Calu3 (cell line): ENCODE measurements around the gene CHST1. TPM values are rescaled to one million over a fixed set of nuclear protein-coding genes. Genes with fewer than 3 reads are reported as not detected.

Source experiments
- BruUV-seq: library from RNA; stranded (reverse); fragments of 400-500 nt; replicated peaks from 2 replicates; lab custom pipeline; 2021; lab: Mats Ljungman, UMichigan
- CTCF ChIA-PET: fragments of 300-600 bp; sonication (Branson Sonifier 250); formaldehyde crosslinking; loops from one replicate; lab custom pipeline; 2022; ENCODE audit warnings: antibody characterized with exemption; lab: Charles Lee
- DNase-seq: peaks from one replicate; pipeline ENCODE4 v3.0.0; 2022
- H3K27ac Mint-ChIP-seq: one replicate; pipeline ENCODE4 v1.8.0; 2022; ENCODE audit warnings: mixed read lengths; ENCODE audit not compliant: unreplicated experiment
- H3K27me3 Mint-ChIP-seq: one replicate; pipeline ENCODE4 v1.8.0; 2022; ENCODE audit warnings: mixed read lengths; ENCODE audit not compliant: unreplicated experiment
- H3K36me3 Mint-ChIP-seq: one replicate; pipeline ENCODE4 v1.8.0; 2022; ENCODE audit warnings: mild to moderate bottlenecking, moderate library complexity, mixed read lengths; ENCODE audit not compliant: insufficient read depth, unreplicated experiment
- H3K4me1 Mint-ChIP-seq: one replicate; pipeline ENCODE4 v1.8.0; 2022; ENCODE audit warnings: mild to moderate bottlenecking, low read depth, mixed read lengths; ENCODE audit not compliant: unreplicated experiment
- H3K4me3 Mint-ChIP-seq: one replicate; pipeline ENCODE4 v1.8.0; 2022; ENCODE audit warnings: mild to moderate bottlenecking, low read depth, moderate library complexity, mixed read lengths; ENCODE audit not compliant: unreplicated experiment
- H3K9me3 Mint-ChIP-seq: one replicate; pipeline ENCODE4 v1.8.0; 2022; ENCODE audit warnings: low read depth, mixed read lengths; ENCODE audit not compliant: unreplicated experiment
- intact Hi-C: fragments of 100-400 bp; cut with micrococcal nuclease; formaldehyde crosslinking; loops from one replicate; pipeline ENCODE4 v1.10.0; 2022; ENCODE audit not compliant: unreplicated experiment
- total RNA-seq: library from RNA; stranded (reverse); gene quantifications from 2 replicates; pipeline ENCODE4 v1.2.3, GENCODE V29; 2022
- TF ChIP-seq, protein P1 (sequence below): fragments of 200-600 bp; IDR thresholded peaks from one replicate; pipeline ENCODE4 v1.8.0; 2022; ENCODE audit warnings: antibody characterized with exemption; ENCODE audit not compliant: unreplicated experiment

The CHST1 gene
- total RNA-seq, 1 experiment from 2014 or later, result not detected

- TF ChIP-seq, protein P1, sequence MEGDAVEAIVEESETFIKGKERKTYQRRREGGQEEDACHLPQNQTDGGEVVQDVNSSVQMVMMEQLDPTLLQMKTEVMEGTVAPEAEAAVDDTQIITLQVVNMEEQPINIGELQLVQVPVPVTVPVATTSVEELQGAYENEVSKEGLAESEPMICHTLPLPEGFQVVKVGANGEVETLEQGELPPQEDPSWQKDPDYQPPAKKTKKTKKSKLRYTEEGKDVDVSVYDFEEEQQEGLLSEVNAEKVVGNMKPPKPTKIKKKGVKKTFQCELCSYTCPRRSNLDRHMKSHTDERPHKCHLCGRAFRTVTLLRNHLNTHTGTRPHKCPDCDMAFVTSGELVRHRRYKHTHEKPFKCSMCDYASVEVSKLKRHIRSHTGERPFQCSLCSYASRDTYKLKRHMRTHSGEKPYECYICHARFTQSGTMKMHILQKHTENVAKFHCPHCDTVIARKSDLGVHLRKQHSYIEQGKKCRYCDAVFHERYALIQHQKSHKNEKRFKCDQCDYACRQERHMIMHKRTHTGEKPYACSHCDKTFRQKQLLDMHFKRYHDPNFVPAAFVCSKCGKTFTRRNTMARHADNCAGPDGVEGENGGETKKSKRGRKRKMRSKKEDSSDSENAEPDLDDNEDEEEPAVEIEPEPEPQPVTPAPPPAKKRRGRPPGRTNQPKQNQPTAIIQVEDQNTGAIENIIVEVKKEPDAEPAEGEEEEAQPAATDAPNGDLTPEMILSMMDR, result no peak
- H3K27ac Mint-ChIP-seq, result no peak overlapping the region
- peak overlapping the region; percentile 58 for H3K4me3 Mint-ChIP-seq
- CTCF ChIA-PET, result interaction anchor here (0.7 to 1.2 kb wide), 2 partner anchors 11 to 105 kb away, joined by 3 read pairs; no protein-coding TSS in a partner anchor
- no peaks in the 10 kb centered on the region for H3K9me3 Mint-ChIP-seq
- DNase-seq, result no peak
- peaks cover 8% of the 10 kb centered on the region for H3K36me3 Mint-ChIP-seq
- no TSS peak for BruUV-seq
- peaks cover 79% of the 10 kb centered on the region for H3K27me3 Mint-ChIP-seq
- no peaks in the 10 kb centered on the region for H3K4me1 Mint-ChIP-seq
- intact Hi-C loops, result no loop called here
Measured at GRCh38 chr11:45665933-45666647, 668 bp upstream of the CHST1 start.

GRCh38 chr11:45664376-45665205, 831 bp downstream of the CHST1 start:
- CTCF ChIA-PET, result no interaction called here

GRCh38 chr11:45663486-45664375, 1.7 kb downstream of the CHST1 start:
- peaks cover 85% of the 10 kb centered on the region for H3K27me3 Mint-ChIP-seq
- CTCF ChIA-PET, result no interaction called here
- H3K9me3 Mint-ChIP-seq, result no peaks in the 10 kb centered on the region
- no peak for DNase-seq
- no peak overlapping the region for H3K4me3 Mint-ChIP-seq
- H3K36me3 Mint-ChIP-seq, result peaks cover 8% of the 10 kb centered on the region
- BruUV-seq, result no TSS peak
- H3K4me1 Mint-ChIP-seq, result no peaks in the 10 kb centered on the region
- TF ChIP-seq, protein P1, result no peak
- intact Hi-C loops, result no loop called here
- H3K27ac Mint-ChIP-seq, result no peak overlapping the region

More at GRCh38 chr11:45664376-45665205, 831 bp downstream of the CHST1 start:
- H3K4me1 Mint-ChIP-seq, result no peaks in the 10 kb centered on the region
- H3K9me3 Mint-ChIP-seq, result no peaks in the 10 kb centered on the region
- H3K27me3 Mint-ChIP-seq, result peaks cover 86% of the 10 kb centered on the region
- intact Hi-C loops, result no loop called here
- TF ChIP-seq, protein P1, result no peak
- no peak overlapping the region for H3K27ac Mint-ChIP-seq
- no peak overlapping the region for H3K4me3 Mint-ChIP-seq
- no peak for DNase-seq
- H3K36me3 Mint-ChIP-seq, result peaks cover 8% of the 10 kb centered on the region
- no TSS peak for BruUV-seq
